Transverse colon (tissue), 4 donors: ENCODE data around the gene ABHD11. TPM values are rescaled to one million over a fixed set of nuclear protein-coding genes. Genes with fewer than 3 reads are reported as not detected.
A peak's percentile ranks its signal among the peaks of the same experiment; 100 is the strongest.

Source experiments
- DNase-seq: peaks from one replicate; pipeline ENCODE4 v3.0.0-alpha.2; 2019
- H3K27ac ChIP-seq, 4 donors: fragments of 200-600 bp; sonication (generic); 2 replicates each; pipeline ENCODE4 v1.5.1; 2016 to 2018; ENCODE audit warnings: inconsistent platforms in 4 of 4
- H3K27me3 ChIP-seq: fragments of 200-600 bp; sonication (generic); 2 replicates; pipeline ENCODE4 v1.5.1; 2017; ENCODE audit warnings: inconsistent platforms
- H3K36me3 ChIP-seq, 4 donors: fragments of 200-600 bp; sonication (generic); 2 replicates each; pipeline ENCODE4 v1.5.1; 2017 to 2019; ENCODE audit warnings: inconsistent platforms in 4 of 4
- H3K4me1 ChIP-seq, 4 donors: fragments of 200-600 bp; sonication (generic); 2 replicates each; pipeline ENCODE4 v1.5.1; 2017 to 2020; ENCODE audit warnings: inconsistent platforms in 4 of 4
- H3K4me3 ChIP-seq, 4 donors: fragments of 200-600 bp; sonication (generic); 1 replicate in 1 of 4; 2 replicates in 3 of 4; pipeline versions ENCODE4 v1.5.1 to v1.6.1; 2017 to 2019; ENCODE audit warnings: inconsistent platforms in 4 of 4
- H3K9me3 ChIP-seq, 2 donors: fragments of 200-600 bp; sonication (generic); 2 replicates each; pipeline ENCODE4 v1.5.1; 2017 to 2019; ENCODE audit warnings: inconsistent platforms in 2 of 2
- CTCF ChIP-seq, 5 experiments: fragments of 200-600 bp in 3 of 5; fragments of 450-650 bp in 2 of 5; sonication (generic) in 3 of 5; IDR thresholded peaks; 1 replicate in 2 of 5; 2 replicates in 3 of 5; pipeline ENCODE4 v1.5.1; 2016 to 2017; ENCODE audit warnings: antibody characterized with exemption in 5 of 5, inconsistent platforms in 3 of 5, mild to moderate bottlenecking in 2 of 5, moderate library complexity in 1 of 5
- EP300 ChIP-seq: sonication (generic); formaldehyde crosslinking; IDR thresholded peaks from one replicate; pipeline ENCODE4 v1.6.1; 2017; ENCODE audit warnings: antibody characterized with exemption, low read depth
- POLR2A ChIP-seq: fragments of 450-650 bp; IDR thresholded peaks from one replicate; pipeline ENCODE4 v1.6.1; 2016; ENCODE audit warnings: antibody characterized with exemption, mild to moderate bottlenecking, moderate library complexity
- POLR2AphosphoS5 ChIP-seq, 3 donors: sonication (generic); formaldehyde crosslinking; IDR thresholded peaks; one replicate each; pipeline ENCODE4 v1.6.1; 2016; ENCODE audit warnings: antibody characterized with exemption in 3 of 3
- WGBS, 2 donors: methylation state at CpG; one replicate each; pipeline ENCODE4 v1.1.5; 2018; ENCODE audit warnings: low coverage in 1 of 2; 5-methylcytosine and 5-hydroxymethylcytosine counted together
- in situ Hi-C, 4 donors: fragments of 200-750 bp; cut with MboI; loops; one replicate each; pipeline versions ENCODE4 v1.15.0 to v1.15.1; 2017; ENCODE audit warnings: low sequenced_read_pairs in 3 of 4, low pct_ligation_motif_present in 1 of 4, low pct_unique_long_range_greater_than_20kb in 1 of 4
- intact Hi-C: fragments of 100-400 bp; cut with DNase I; formaldehyde crosslinking; loops from one replicate; pipeline ENCODE4 v1.15.1; 2023; ENCODE audit warnings: low total_unique reads
- total RNA-seq, 4 donors: library from RNA; depleted of rRNA; stranded (reverse); fragments of >200 nt; gene quantifications; one replicate each; pipeline ENCODE4 v1.1.0, GENCODE V29; 2016

The ABHD11 gene
- total RNA-seq, 4 donors from 2014 or later, result 108 to 177 (median 117) TPM

DNA sequence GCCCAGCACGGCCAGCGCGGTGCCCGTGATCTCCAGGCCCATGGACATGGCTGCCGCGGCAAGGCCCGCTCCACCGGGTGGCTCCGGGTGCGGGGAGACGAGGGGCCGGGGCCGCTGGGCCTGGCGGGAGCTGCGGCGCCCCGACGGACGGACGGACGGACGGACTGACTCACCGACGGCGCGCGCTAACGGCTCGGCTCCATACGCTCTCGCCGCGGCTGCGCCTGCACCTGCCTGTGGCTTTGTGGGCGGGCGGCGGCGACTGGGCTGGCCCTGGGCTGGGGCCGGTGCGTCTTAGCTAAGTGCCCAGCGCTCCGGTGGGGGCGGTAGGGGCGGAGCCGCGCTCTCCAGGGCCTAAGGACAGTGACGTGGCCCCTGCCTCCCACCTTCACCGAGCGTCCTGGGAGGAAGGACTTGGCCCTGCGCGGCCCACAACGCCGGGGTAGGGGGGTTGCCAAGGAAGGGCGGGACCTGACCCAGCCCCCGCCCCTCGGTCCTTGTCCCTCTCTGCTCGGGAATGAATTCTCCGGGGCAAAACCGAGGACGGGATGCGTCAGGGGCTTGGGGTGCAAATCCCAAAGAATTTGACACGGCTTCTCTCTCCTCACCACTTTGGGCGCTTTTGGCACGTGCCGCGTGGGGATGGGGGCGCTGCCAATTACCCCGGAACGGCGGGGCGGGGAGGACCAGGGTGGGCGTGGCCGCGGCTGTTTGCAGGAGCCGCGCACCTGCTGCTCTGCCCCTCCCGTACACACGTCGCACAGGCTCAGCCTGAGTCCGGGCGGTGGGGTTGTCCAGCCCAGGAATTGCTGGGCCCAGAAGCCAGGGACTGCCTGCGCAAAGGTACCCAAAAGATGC is 31.6 kb upstream of the ABHD11 start, which contains the start of gene CLDN3:
Gene CLDN3, minus strand, starts transcription at position 269 of the 858 bp plus-strand sequence. Its CDS starts 221 bp downstream, at position 48.
- Histone ChIP-seq H3K4me3 (peak within 1 kb of the TSS; percentile 24 to 58 (median 56)), H3K36me3 (peaks cover 0 to 3% (median 0%) of the 10 kb centered on the region in 4 donors), H3K9me3 (no peaks in the 10 kb centered on the region), H3K27me3 (peaks cover 41% of the 10 kb centered on the region), H3K27ac (peak within 1 kb of the TSS; percentile 87 to 91 (median 88)), H3K4me1 (peaks cover 0 to 36% (median 34%) of the 10 kb centered on the region in 4 donors)
- intact Hi-C loops (no loop called here), in situ Hi-C loops (no loop called here)
- WGBS, 2 donors, result 1% methylated on average over 45 of the region's 82 CpGs; no CpG with 5 or more reads in 1 of the 2 donors
- TF ChIP-seq POLR2A, result peak; percentile 97
- TF ChIP-seq CTCF (IDR thresholded peaks at IDR 0.05), result no peak
- TF ChIP-seq POLR2AphosphoS5 (IDR thresholded peaks at IDR 0.05), result peak; percentile 82 to 99 (median 98)
- TF ChIP-seq EP300, result no peak
- DNase-seq, result peak; percentile 94

- in situ Hi-C loops, result no loop called here
- H3K4me1 ChIP-seq, result peaks cover 0 to 31% (median 28%) of the 10 kb centered on the region in 4 donors
- no peaks in the 10 kb centered on the region for H3K9me3 ChIP-seq
- TF ChIP-seq EP300 (no peak), POLR2AphosphoS5 (IDR thresholded peaks at IDR 0.05) (peak in 2 of 3 donors; percentile 5 to 40), CTCF (IDR thresholded peaks at IDR 0.05) (peak in 1 of 5 experiments; percentile 29), POLR2A (no peak)
- 30% methylated on average over 37 of the region's 49 CpGs; no CpG with 5 or more reads in 1 of the 2 donors for WGBS, 2 donors
- H3K27me3 ChIP-seq, result peaks cover 41% of the 10 kb centered on the region
- DNase-seq, result no peak
- H3K27ac ChIP-seq, result peak overlapping the region; percentile 87 to 91 (median 88)
- H3K4me3 ChIP-seq, result peak overlapping the region; percentile 24 to 58 (median 56)
- peaks cover 0 to 3% (median 0%) of the 10 kb centered on the region in 4 donors for H3K36me3 ChIP-seq
- intact Hi-C loops, result no loop called here
Measured at GRCh38 chr7:73769481-73770001, 30.9 kb upstream of the ABHD11 start.

DNA sequence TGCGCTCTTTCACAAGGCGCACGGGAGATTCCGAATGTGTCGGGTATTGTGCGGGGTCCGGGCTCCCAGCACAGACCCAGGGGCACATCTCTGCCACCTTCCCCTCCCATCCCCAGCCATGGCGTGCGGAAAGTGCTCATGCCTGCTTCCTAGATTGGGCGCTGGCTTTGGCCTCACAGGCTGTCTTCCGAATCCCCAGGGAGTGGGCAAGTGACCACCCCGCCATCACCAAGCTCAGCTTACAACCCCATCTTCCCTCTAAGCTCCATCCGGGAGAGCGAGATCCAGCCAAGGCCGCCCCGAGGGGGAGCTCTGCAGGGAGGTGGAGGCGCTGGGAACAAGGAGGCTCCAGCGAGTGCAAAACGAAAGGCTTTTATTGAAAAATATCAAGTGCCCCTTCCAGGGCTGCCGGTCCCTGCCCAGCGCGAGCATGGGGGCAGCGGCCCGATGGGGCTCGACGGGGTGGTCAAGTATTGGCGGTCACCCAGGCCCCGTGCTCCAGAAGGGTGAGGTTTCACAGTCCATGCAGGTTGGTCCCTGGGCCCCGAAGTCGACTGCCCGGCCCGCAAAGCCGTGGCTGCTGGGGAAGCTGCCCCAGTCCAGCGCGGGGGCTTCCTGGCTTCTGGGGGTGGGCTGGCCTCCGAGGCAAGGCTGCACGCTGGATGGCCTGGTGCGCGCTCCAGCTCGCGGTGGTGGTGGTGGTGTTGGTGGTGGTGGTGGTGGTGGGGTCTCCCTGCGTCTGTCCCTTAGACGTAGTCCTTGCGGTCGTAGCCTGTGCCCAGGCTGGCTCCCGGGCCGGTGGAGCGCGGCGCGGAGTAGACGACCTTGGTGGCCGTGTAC is 30.3 kb upstream of the ABHD11 start:
- peaks cover 0 to 3% (median 0%) of the 10 kb centered on the region in 4 donors for H3K36me3 ChIP-seq
- WGBS, 2 donors, result 24 to 33% methylated on average over 5 to 52 of the region's 53 CpGs
- H3K4me1 ChIP-seq, result peaks cover 0 to 29% (median 24%) of the 10 kb centered on the region in 4 donors
- H3K27me3 ChIP-seq, result peaks cover 41% of the 10 kb centered on the region
- intact Hi-C loops, result no loop called here
- H3K4me3 ChIP-seq, result peak overlapping the region; percentile 24 to 58 (median 56)
- in situ Hi-C loops, result no loop called here
- H3K27ac ChIP-seq, result peak overlapping the region; percentile 87 to 91 (median 88)
- TF ChIP-seq EP300 (no peak), POLR2AphosphoS5 (IDR thresholded peaks at IDR 0.05) (peak in 1 of 3 donors; percentile 67)
- H3K9me3 ChIP-seq, result no peaks in the 10 kb centered on the region
- DNase-seq, result no peak

- H3K4me3 ChIP-seq, result peak overlapping the region in 1 of 4 donors; percentile 54
- H3K4me1 ChIP-seq, result peaks cover 0 to 20% (median 11%) of the 10 kb centered on the region in 4 donors
- intact Hi-C loops, result no loop called here
- no peak for TF ChIP-seq EP300
- peak in 2 of 3 donors; percentile 30 to 54 for TF ChIP-seq POLR2AphosphoS5 (IDR thresholded peaks at IDR 0.05)
- no peak for TF ChIP-seq CTCF (IDR thresholded peaks at IDR 0.05)
- TF ChIP-seq POLR2A, result peak; percentile 23
- DNase-seq, result peak; percentile 55
- peak overlapping the region; percentile 87 to 91 (median 88) for H3K27ac ChIP-seq
- peaks cover 34% of the 10 kb centered on the region for H3K27me3 ChIP-seq
- in situ Hi-C loops, result no loop called here
- 45% methylated on average over 13 to 17 of the region's 17 CpGs for WGBS, 2 donors
- H3K36me3 ChIP-seq, result peaks cover 0 to 3% (median 0%) of the 10 kb centered on the region in 4 donors
- H3K9me3 ChIP-seq, result no peaks in the 10 kb centered on the region
Measured at GRCh38 chr7:73766556-73767229, 28.1 kb upstream of the ABHD11 start.
